Central memory CD8-positive, alpha-beta T cell (primary cell): ENCODE data around the gene CD28.
A peak's percentile ranks its signal among the peaks of the same experiment; 100 is the strongest.

Experiments used
- ATAC-seq: fragments of 150-1000 bp; cut with Tn5 transposase; replicated peaks from 2 replicates; pipeline ENCODE4 v1.10.0; 2022; ENCODE audit warnings: mild to moderate bottlenecking, moderate FRiP score, moderate number of reproducible peaks; ENCODE audit not compliant: poor library complexity, severe bottlenecking; ENCODE audit errors: extremely low read depth
- DNase-seq, 2 donors: peaks; one replicate each; pipeline ENCODE4 v3.0.0; 2021; ENCODE audit warnings: low spot score in 2 of 2
- H3K27ac Mint-ChIP-seq: one replicate; pipeline ENCODE4 v1.8.0; 2022; ENCODE audit warnings: low read depth, mild to moderate bottlenecking, moderate library complexity, mixed read lengths
- H3K27me3 Mint-ChIP-seq: one replicate; pipeline ENCODE4 v1.8.0; 2022; ENCODE audit warnings: mixed read lengths
- H3K36me3 Mint-ChIP-seq: one replicate; pipeline ENCODE4 v1.8.0; 2022; ENCODE audit warnings: mild to moderate bottlenecking, moderate library complexity, mixed read lengths; ENCODE audit not compliant: insufficient read depth
- H3K4me1 Mint-ChIP-seq: one replicate; pipeline ENCODE4 v1.8.0; 2022; ENCODE audit warnings: mixed read lengths
- H3K4me3 Mint-ChIP-seq: one replicate; pipeline ENCODE4 v1.8.0; 2022; ENCODE audit warnings: mild to moderate bottlenecking, moderate library complexity, mixed read lengths
- H3K9me3 Mint-ChIP-seq: one replicate; pipeline ENCODE4 v1.8.0; 2022; ENCODE audit warnings: mixed read lengths

The CD28 gene

GRCh38 chr2:203706403-203706802 lies at the start of gene CD28:
CD28 (plus strand) TSS chr2:203706639; CDS start chr2:203706697, 58 bp downstream.
- peak; percentile 74 to 90 for DNase-seq
- Mint-ChIP-seq H3K27me3 (no peaks in the 10 kb centered on the region), H3K9me3 (no peaks in the 10 kb centered on the region), H3K27ac (peak within 1 kb of the TSS; percentile 99), H3K36me3 (peaks cover 35% of the 10 kb centered on the region), H3K4me1 (peaks cover 49% of the 10 kb centered on the region), H3K4me3 (peak within 1 kb of the TSS; percentile 78)
- peak; percentile 95 for ATAC-seq

- Mint-ChIP-seq H3K9me3 (no peaks in the 10 kb centered on the region), H3K27ac (no peak overlapping the region), H3K4me1 (peaks cover 17% of the 10 kb centered on the region), H3K27me3 (no peaks in the 10 kb centered on the region), H3K4me3 (no peak overlapping the region), H3K36me3 (no peaks in the 10 kb centered on the region)
- ATAC-seq (no peak), DNase-seq (no peak)
These were observed 46.9 kb upstream of the CD28 start for GRCh38 chr2:203659331-203660049.

GRCh38 chr2:203660465-203660864 lies 46.0 kb upstream of the CD28 start:
- ATAC-seq (no peak), DNase-seq (no peak)
- Mint-ChIP-seq H3K4me3 (no peak overlapping the region), H3K27me3 (no peaks in the 10 kb centered on the region), H3K9me3 (no peaks in the 10 kb centered on the region), H3K27ac (no peak overlapping the region), H3K36me3 (no peaks in the 10 kb centered on the region), H3K4me1 (peaks cover 17% of the 10 kb centered on the region)

- H3K27ac Mint-ChIP-seq, result no peak overlapping the region
- H3K4me1 Mint-ChIP-seq, result peaks cover 17% of the 10 kb centered on the region
These were observed 45.0 kb upstream of the CD28 start for GRCh38 chr2:203661279-203661908.

GRCh38 chr2:203662487-203662886 lies 44.0 kb upstream of the CD28 start:
- Mint-ChIP-seq H3K4me3 (no peak overlapping the region), H3K36me3 (no peaks in the 10 kb centered on the region), H3K9me3 (no peaks in the 10 kb centered on the region), H3K27me3 (no peaks in the 10 kb centered on the region), H3K4me1 (peaks cover 11% of the 10 kb centered on the region), H3K27ac (no peak overlapping the region)
- no peak for ATAC-seq
- DNase-seq, result no peak

More at GRCh38 chr2:203661279-203661908, 45.0 kb upstream of the CD28 start:
- Mint-ChIP-seq H3K36me3 (no peaks in the 10 kb centered on the region), H3K4me3 (no peak overlapping the region), H3K9me3 (no peaks in the 10 kb centered on the region), H3K27me3 (no peaks in the 10 kb centered on the region)
- ATAC-seq (no peak), DNase-seq (no peak)

DNA sequence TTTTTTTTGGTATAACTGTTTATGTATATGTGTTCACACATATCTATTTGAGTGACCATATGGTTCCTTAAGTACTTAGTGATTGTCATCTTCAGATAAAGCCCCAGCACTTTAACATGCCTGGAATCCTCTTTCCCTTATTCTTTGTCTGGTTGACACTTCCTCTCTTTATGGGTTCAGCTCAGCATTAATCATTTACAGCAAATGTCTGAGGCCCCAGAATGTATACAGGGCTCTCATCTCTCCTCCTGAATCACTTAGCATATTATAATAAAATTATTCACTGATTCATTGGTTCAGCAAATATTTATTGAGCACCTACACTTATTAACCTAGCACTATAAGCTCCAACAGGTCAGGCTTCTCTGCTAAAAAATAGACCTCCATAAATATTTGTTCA lies 43.5 kb upstream of the CD28 start:
- Mint-ChIP-seq H3K4me3 (no peak overlapping the region), H3K27ac (no peak overlapping the region), H3K27me3 (no peaks in the 10 kb centered on the region), H3K9me3 (no peaks in the 10 kb centered on the region), H3K36me3 (no peaks in the 10 kb centered on the region), H3K4me1 (peaks cover 11% of the 10 kb centered on the region)
- DNase-seq, result no peak
- ATAC-seq, result no peak

DNA sequence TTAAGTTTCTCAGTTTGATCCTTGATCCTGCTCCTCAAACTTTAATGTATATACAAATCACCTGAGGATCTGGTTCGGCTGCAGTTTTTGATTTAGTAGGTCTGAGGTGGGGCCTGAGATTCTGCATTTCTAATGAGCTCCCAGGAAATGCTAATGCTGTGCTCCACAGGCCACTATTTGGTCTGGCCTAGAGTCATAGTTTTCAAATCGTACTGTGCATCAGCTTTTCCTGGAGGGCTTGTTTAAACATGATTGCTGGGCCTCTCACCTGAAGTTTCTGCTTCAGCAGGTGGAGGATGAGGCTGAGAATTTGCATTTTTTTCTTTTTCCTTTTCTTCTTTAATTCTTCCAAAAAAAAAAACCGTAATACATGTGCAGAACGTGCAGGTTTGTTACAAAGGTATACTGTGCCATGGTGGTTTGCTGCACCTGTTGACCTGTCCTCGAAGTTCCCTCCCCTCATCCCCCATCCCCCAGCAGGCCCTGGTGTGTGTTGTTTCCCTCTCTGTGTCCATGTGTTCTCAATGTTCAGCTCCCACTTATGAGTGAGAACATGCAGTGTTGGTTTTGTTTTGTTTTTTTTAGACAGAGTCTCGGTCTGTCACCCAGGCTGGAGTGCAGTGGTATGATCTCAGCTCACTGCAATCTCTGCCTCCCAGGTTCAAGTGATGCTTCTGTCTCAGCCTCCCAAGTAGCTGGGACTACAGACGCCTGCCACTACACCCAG lies 42.2 kb upstream of the CD28 start:
- DNase-seq (no peak), ATAC-seq (no peak)
- Mint-ChIP-seq H3K4me1 (peaks cover 11% of the 10 kb centered on the region), H3K4me3 (no peak overlapping the region), H3K27ac (no peak overlapping the region), H3K9me3 (no peaks in the 10 kb centered on the region), H3K27me3 (no peaks in the 10 kb centered on the region), H3K36me3 (no peaks in the 10 kb centered on the region)

- Mint-ChIP-seq H3K36me3 (no peaks in the 10 kb centered on the region), H3K27me3 (no peaks in the 10 kb centered on the region), H3K27ac (no peak overlapping the region), H3K4me1 (peaks cover 2% of the 10 kb centered on the region), H3K9me3 (no peaks in the 10 kb centered on the region), H3K4me3 (no peak overlapping the region)
- DNase-seq (no peak), ATAC-seq (no peak)
These were observed 38.6 kb upstream of the CD28 start for GRCh38 chr2:203667838-203668237.

- no peak overlapping the region for H3K4me3 Mint-ChIP-seq
These were observed 36.6 kb upstream of the CD28 start for GRCh38 chr2:203669820-203670219.

DNA sequence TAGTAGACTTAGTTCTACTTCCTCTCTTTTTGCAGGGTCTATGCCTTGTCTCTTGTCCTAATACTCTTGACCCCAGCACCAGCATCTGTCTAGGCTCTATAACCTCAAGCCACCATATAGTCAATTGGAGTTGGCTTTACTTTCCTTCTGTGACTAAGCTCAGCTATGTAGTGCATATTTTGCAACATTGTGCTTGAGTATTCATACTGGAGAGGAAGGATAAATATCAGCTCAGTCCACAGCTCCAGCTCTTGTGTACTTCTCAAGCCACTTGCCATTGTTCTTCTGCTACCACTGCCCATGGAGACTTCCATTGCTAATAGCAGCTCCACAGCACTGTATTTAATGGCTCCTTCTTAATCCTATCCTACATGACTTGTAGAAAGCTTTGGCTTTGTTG lies 35.5 kb upstream of the CD28 start:
- H3K27ac Mint-ChIP-seq, result no peak overlapping the region
- H3K27me3 Mint-ChIP-seq, result no peaks in the 10 kb centered on the region
- no peak overlapping the region for H3K4me3 Mint-ChIP-seq
- no peak for ATAC-seq
- no peaks in the 10 kb centered on the region for H3K9me3 Mint-ChIP-seq
- peaks cover 7% of the 10 kb centered on the region for H3K4me1 Mint-ChIP-seq
- H3K36me3 Mint-ChIP-seq, result no peaks in the 10 kb centered on the region
- DNase-seq, result no peak

More at GRCh38 chr2:203669820-203670219, 36.6 kb upstream of the CD28 start:
- H3K4me1 Mint-ChIP-seq, result peaks cover 7% of the 10 kb centered on the region
- H3K27ac Mint-ChIP-seq, result no peak overlapping the region
- DNase-seq, result no peak
- no peaks in the 10 kb centered on the region for H3K36me3 Mint-ChIP-seq
- H3K9me3 Mint-ChIP-seq, result no peaks in the 10 kb centered on the region
- no peak for ATAC-seq
- H3K27me3 Mint-ChIP-seq, result no peaks in the 10 kb centered on the region

DNA sequence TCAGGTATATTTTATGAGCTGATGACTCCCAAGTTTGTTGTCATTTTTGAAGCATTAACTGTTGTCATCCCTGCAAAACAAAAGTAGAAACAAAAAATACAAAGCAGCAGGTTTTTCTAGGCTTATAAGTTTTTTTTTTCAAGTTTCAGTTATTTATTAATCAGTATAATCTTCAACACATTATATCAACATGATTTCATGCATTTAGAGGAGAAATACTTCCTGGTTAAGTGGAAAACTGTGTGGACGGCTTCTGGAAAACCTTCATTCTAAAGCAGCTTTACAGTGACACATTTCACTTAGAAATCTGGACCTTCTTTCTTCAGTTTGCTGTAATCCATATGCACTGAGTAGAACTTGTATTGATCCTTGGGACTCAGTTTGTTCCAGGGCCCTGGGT lies 34.6 kb upstream of the CD28 start:
- Mint-ChIP-seq H3K27me3 (no peaks in the 10 kb centered on the region), H3K4me3 (no peak overlapping the region), H3K4me1 (peaks cover 7% of the 10 kb centered on the region), H3K36me3 (no peaks in the 10 kb centered on the region), H3K27ac (no peak overlapping the region), H3K9me3 (no peaks in the 10 kb centered on the region)
- DNase-seq (no peak), ATAC-seq (no peak)

- Mint-ChIP-seq H3K4me1 (peaks cover 7% of the 10 kb centered on the region), H3K36me3 (no peaks in the 10 kb centered on the region), H3K27me3 (no peaks in the 10 kb centered on the region), H3K4me3 (no peak overlapping the region), H3K27ac (no peak overlapping the region), H3K9me3 (no peaks in the 10 kb centered on the region)
- ATAC-seq (no peak), DNase-seq (no peak)
These were observed 33.6 kb upstream of the CD28 start for GRCh38 chr2:203672856-203673255.

DNA sequence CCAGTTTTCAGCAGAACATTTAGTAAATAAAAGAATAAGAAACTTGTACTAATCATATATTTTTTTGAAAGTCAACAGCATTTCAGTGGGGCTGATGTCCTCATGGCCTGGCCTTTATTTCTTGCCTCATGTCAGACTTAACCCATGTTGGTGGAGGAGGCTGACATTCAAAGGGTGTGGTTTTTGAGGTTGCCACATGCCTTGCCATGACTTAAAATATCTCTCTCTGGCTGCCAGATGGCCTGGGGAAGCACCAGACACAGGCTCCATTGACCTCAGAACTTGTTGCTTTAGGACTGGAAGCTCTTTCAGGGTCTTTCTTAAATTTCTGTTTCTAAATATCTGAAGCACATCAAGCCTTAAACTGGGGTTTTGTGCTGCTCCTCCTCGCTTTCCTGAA lies 32.5 kb upstream of the CD28 start:
- Mint-ChIP-seq H3K27ac (no peak overlapping the region), H3K4me3 (no peak overlapping the region), H3K36me3 (no peaks in the 10 kb centered on the region), H3K9me3 (no peaks in the 10 kb centered on the region), H3K27me3 (no peaks in the 10 kb centered on the region), H3K4me1 (peaks cover 7% of the 10 kb centered on the region)
- DNase-seq (no peak), ATAC-seq (no peak)
